ENCODE measurements around the gene GHRHR.

GHRHR gene

GRCh38 chr7:31006857-31007256 is 43.1 kb downstream of the GHRHR start:
- Histone ChIP-seq H2BK12ac (ENCODE audit: low read length) (no peak overlapping the region), H3K4me3 (ENCODE audit: low read length in 2 of 2) (no peak overlapping the region), H2BK15ac (ENCODE audit: low read length) (no peak overlapping the region), H3K18ac (ENCODE audit: low read length) (peak overlapping the region; percentile 21), H3K9ac (ENCODE audit: low read depth, low read length, poor library complexity) (no peak overlapping the region), H3K9me3 (replicated peaks in 1 of 2; ENCODE audit: control insufficient read depth in 2 of 2, insufficient read depth in 1 of 2, low read depth in 1 of 2, low read length in 2 of 2) (peaks cover 0 to 7% of the 10 kb centered on the region in 2 donors), H2AFZ (ENCODE audit: low read length) (no peak overlapping the region), H4K8ac (ENCODE audit: low read depth, low read length) (no peak overlapping the region), H2BK5ac (ENCODE audit: low read length) (no peak overlapping the region), H4K91ac (ENCODE audit: low read depth, low read length, poor library complexity) (no peak overlapping the region), H3K14ac (ENCODE audit: low read length) (no peak overlapping the region), H2AK5ac (ENCODE audit: low read depth, low read length) (no peak overlapping the region), H3K36me3 (replicated peaks in 1 of 2; ENCODE audit: control insufficient read depth in 2 of 2, insufficient read depth in 2 of 2, low read length in 2 of 2) (no peaks in the 10 kb centered on the region), H3K4me1 (ENCODE audit: control insufficient read depth in 2 of 2, insufficient read depth in 1 of 2, low read depth in 1 of 2, low read length in 2 of 2) (no peaks in the 10 kb centered on the region), H2BK120ac (ENCODE audit: low read depth, low read length) (no peak overlapping the region), H3K27ac (replicated peaks; ENCODE audit: low read length) (no peak overlapping the region), H3K23ac (ENCODE audit: low read depth, low read length, poor library complexity) (no peak overlapping the region), H3K27me3 (ENCODE audit: control insufficient read depth in 3 of 3, insufficient read depth in 3 of 3, low read depth in 1 of 3, low read length in 3 of 3) (peaks cover 0 to 3% (median 0%) of the 10 kb centered on the region in 3 experiments), H3K79me1 (ENCODE audit: low read depth, low read length) (no peaks in the 10 kb centered on the region), H3K4me2 (ENCODE audit: insufficient read depth, low read length, poor library complexity, severe bottlenecking) (no peak overlapping the region), H3K4ac (ENCODE audit: low read length) (no peak overlapping the region)
- WGBS, 2 donors (ENCODE audit: extremely low coverage in 2 of 2, insufficient read length in 2 of 2, insufficient replicate concordance in 1 of 2), result no CpG with 5 or more reads among the region's 6 CpGs
- DNase-seq (ENCODE audit: low spot score), result no peak

- H3K79me1 ChIP-seq (ENCODE audit: low read depth, low read length), result no peaks in the 10 kb centered on the region
- no peak overlapping the region for H2AFZ ChIP-seq (ENCODE audit: low read length)
- H3K14ac ChIP-seq (ENCODE audit: low read length), result no peak overlapping the region
- no peak overlapping the region for H4K8ac ChIP-seq (ENCODE audit: low read depth, low read length)
- H3K18ac ChIP-seq (ENCODE audit: low read length), result no peak overlapping the region
- no peak overlapping the region for H4K91ac ChIP-seq (ENCODE audit: low read depth, low read length, poor library complexity)
- H2BK5ac ChIP-seq (ENCODE audit: low read length), result no peak overlapping the region
- DNase-seq (ENCODE audit: low spot score), result no peak
- no peak overlapping the region for H3K23ac ChIP-seq (ENCODE audit: low read depth, low read length, poor library complexity)
- H3K9ac ChIP-seq (ENCODE audit: low read depth, low read length, poor library complexity), result no peak overlapping the region
- H2BK15ac ChIP-seq (ENCODE audit: low read length), result no peak overlapping the region
- no peak overlapping the region for H3K27ac ChIP-seq (replicated peaks; ENCODE audit: low read length)
- H2BK12ac ChIP-seq (ENCODE audit: low read length), result no peak overlapping the region
- no CpG with 5 or more reads among the region's 5 CpGs for WGBS, 2 donors (ENCODE audit: extremely low coverage in 2 of 2, insufficient read length in 2 of 2, insufficient replicate concordance in 1 of 2)
- no peak overlapping the region for H2AK5ac ChIP-seq (ENCODE audit: low read depth, low read length)
- H3K36me3 ChIP-seq (replicated peaks in 1 of 2; ENCODE audit: control insufficient read depth in 2 of 2, insufficient read depth in 2 of 2, low read length in 2 of 2), result no peaks in the 10 kb centered on the region
- no peak overlapping the region for H2BK120ac ChIP-seq (ENCODE audit: low read depth, low read length)
- no peaks in the 10 kb centered on the region for H3K4me1 ChIP-seq (ENCODE audit: control insufficient read depth in 2 of 2, insufficient read depth in 1 of 2, low read depth in 1 of 2, low read length in 2 of 2)
- H3K4me2 ChIP-seq (ENCODE audit: insufficient read depth, low read length, poor library complexity, severe bottlenecking), result no peak overlapping the region
- H3K9me3 ChIP-seq (replicated peaks in 1 of 2; ENCODE audit: control insufficient read depth in 2 of 2, insufficient read depth in 1 of 2, low read depth in 1 of 2, low read length in 2 of 2), result peaks cover 0 to 7% of the 10 kb centered on the region in 2 donors
- no peak overlapping the region for H3K4ac ChIP-seq (ENCODE audit: low read length)
- H3K27me3 ChIP-seq (ENCODE audit: control insufficient read depth in 3 of 3, insufficient read depth in 3 of 3, low read depth in 1 of 3, low read length in 3 of 3), result peaks cover 0 to 3% (median 0%) of the 10 kb centered on the region in 3 experiments
- no peak overlapping the region for H3K4me3 ChIP-seq (ENCODE audit: low read length in 2 of 2)
Measured at GRCh38 chr7:31007634-31008033, 43.9 kb downstream of the GHRHR start.

GRCh38 chr7:31014826-31015225 is 51.1 kb downstream of the GHRHR start:
- Histone ChIP-seq H3K23ac (ENCODE audit: low read depth, low read length, poor library complexity) (no peak overlapping the region), H3K9ac (ENCODE audit: low read depth, low read length, poor library complexity) (no peak overlapping the region), H3K27me3 (ENCODE audit: control insufficient read depth in 3 of 3, insufficient read depth in 3 of 3, low read depth in 1 of 3, low read length in 3 of 3) (no peaks in the 10 kb centered on the region), H3K9me3 (replicated peaks in 1 of 2; ENCODE audit: control insufficient read depth in 2 of 2, insufficient read depth in 1 of 2, low read depth in 1 of 2, low read length in 2 of 2) (no peaks in the 10 kb centered on the region), H3K14ac (ENCODE audit: low read length) (no peak overlapping the region), H2BK12ac (ENCODE audit: low read length) (no peak overlapping the region), H3K4me1 (ENCODE audit: control insufficient read depth in 2 of 2, insufficient read depth in 1 of 2, low read depth in 1 of 2, low read length in 2 of 2) (peaks cover 0 to 9% of the 10 kb centered on the region in 2 donors), H3K36me3 (replicated peaks in 1 of 2; ENCODE audit: control insufficient read depth in 2 of 2, insufficient read depth in 2 of 2, low read length in 2 of 2) (no peaks in the 10 kb centered on the region), H3K79me1 (ENCODE audit: low read depth, low read length) (no peaks in the 10 kb centered on the region), H3K4ac (ENCODE audit: low read length) (no peak overlapping the region), H3K27ac (replicated peaks; ENCODE audit: low read length) (no peak overlapping the region), H2AK5ac (ENCODE audit: low read depth, low read length) (no peak overlapping the region), H4K91ac (ENCODE audit: low read depth, low read length, poor library complexity) (no peak overlapping the region), H3K4me3 (ENCODE audit: low read length in 2 of 2) (no peak overlapping the region), H2BK120ac (ENCODE audit: low read depth, low read length) (no peak overlapping the region), H3K18ac (ENCODE audit: low read length) (no peak overlapping the region), H4K8ac (ENCODE audit: low read depth, low read length) (no peak overlapping the region), H2AFZ (ENCODE audit: low read length) (no peak overlapping the region), H3K4me2 (ENCODE audit: insufficient read depth, low read length, poor library complexity, severe bottlenecking) (no peak overlapping the region), H2BK15ac (ENCODE audit: low read length) (no peak overlapping the region), H2BK5ac (ENCODE audit: low read length) (no peak overlapping the region)
- DNase-seq (ENCODE audit: low spot score), result no peak
- no CpG with 5 or more reads among the region's 3 CpGs for WGBS, 2 donors (ENCODE audit: extremely low coverage in 2 of 2, insufficient read length in 2 of 2, insufficient replicate concordance in 1 of 2)

GRCh38 chr7:31017032-31017675 is 53.4 kb downstream of the GHRHR start:
- H3K4ac ChIP-seq (ENCODE audit: low read length), result no peak overlapping the region
- H3K9me3 ChIP-seq (replicated peaks in 1 of 2; ENCODE audit: control insufficient read depth in 2 of 2, insufficient read depth in 1 of 2, low read depth in 1 of 2, low read length in 2 of 2), result no peaks in the 10 kb centered on the region
- H2BK5ac ChIP-seq (ENCODE audit: low read length), result no peak overlapping the region
- H3K36me3 ChIP-seq (replicated peaks in 1 of 2; ENCODE audit: control insufficient read depth in 2 of 2, insufficient read depth in 2 of 2, low read length in 2 of 2), result no peaks in the 10 kb centered on the region
- H2BK120ac ChIP-seq (ENCODE audit: low read depth, low read length), result no peak overlapping the region
- no peak overlapping the region for H2BK12ac ChIP-seq (ENCODE audit: low read length)
- no peak overlapping the region for H3K23ac ChIP-seq (ENCODE audit: low read depth, low read length, poor library complexity)
- peaks cover 0 to 11% of the 10 kb centered on the region in 2 donors for H3K4me1 ChIP-seq (ENCODE audit: control insufficient read depth in 2 of 2, insufficient read depth in 1 of 2, low read depth in 1 of 2, low read length in 2 of 2)
- H2BK15ac ChIP-seq (ENCODE audit: low read length), result no peak overlapping the region
- no peak overlapping the region for H3K27ac ChIP-seq (replicated peaks; ENCODE audit: low read length)
- peak overlapping the region; percentile 27 for H3K18ac ChIP-seq (ENCODE audit: low read length)
- no CpG with 5 or more reads among the region's 7 CpGs for WGBS, 2 donors (ENCODE audit: extremely low coverage in 2 of 2, insufficient read length in 2 of 2, insufficient replicate concordance in 1 of 2)
- H3K27me3 ChIP-seq (ENCODE audit: control insufficient read depth in 3 of 3, insufficient read depth in 3 of 3, low read depth in 1 of 3, low read length in 3 of 3), result no peaks in the 10 kb centered on the region
- no peak for DNase-seq (ENCODE audit: low spot score)
- H4K91ac ChIP-seq (ENCODE audit: low read depth, low read length, poor library complexity), result no peak overlapping the region
- no peak overlapping the region for H3K4me2 ChIP-seq (ENCODE audit: insufficient read depth, low read length, poor library complexity, severe bottlenecking)
- H3K4me3 ChIP-seq (ENCODE audit: low read length in 2 of 2), result no peak overlapping the region
- no peak overlapping the region for H2AK5ac ChIP-seq (ENCODE audit: low read depth, low read length)
- H4K8ac ChIP-seq (ENCODE audit: low read depth, low read length), result no peak overlapping the region
- H3K14ac ChIP-seq (ENCODE audit: low read length), result no peak overlapping the region
- no peak overlapping the region for H3K9ac ChIP-seq (ENCODE audit: low read depth, low read length, poor library complexity)
- H3K79me1 ChIP-seq (ENCODE audit: low read depth, low read length), result no peaks in the 10 kb centered on the region
- no peak overlapping the region for H2AFZ ChIP-seq (ENCODE audit: low read length)

Data from neuronal stem cell (in vitro differentiated cells).